GM12873 (cell line): ENCODE data around the gene HSF2.

ENCODE experiments used
- CTCF ChIP-seq: IDR thresholded peaks from 2 replicates; pipeline ENCODE4 v1.5.1; 2012; ENCODE audit warnings: low read depth, mild to moderate bottlenecking, moderate library complexity, low read length, control low read depth; ENCODE audit not compliant: insufficient read depth; ENCODE audit errors: missing control alignments

HSF2 gene

DNA sequence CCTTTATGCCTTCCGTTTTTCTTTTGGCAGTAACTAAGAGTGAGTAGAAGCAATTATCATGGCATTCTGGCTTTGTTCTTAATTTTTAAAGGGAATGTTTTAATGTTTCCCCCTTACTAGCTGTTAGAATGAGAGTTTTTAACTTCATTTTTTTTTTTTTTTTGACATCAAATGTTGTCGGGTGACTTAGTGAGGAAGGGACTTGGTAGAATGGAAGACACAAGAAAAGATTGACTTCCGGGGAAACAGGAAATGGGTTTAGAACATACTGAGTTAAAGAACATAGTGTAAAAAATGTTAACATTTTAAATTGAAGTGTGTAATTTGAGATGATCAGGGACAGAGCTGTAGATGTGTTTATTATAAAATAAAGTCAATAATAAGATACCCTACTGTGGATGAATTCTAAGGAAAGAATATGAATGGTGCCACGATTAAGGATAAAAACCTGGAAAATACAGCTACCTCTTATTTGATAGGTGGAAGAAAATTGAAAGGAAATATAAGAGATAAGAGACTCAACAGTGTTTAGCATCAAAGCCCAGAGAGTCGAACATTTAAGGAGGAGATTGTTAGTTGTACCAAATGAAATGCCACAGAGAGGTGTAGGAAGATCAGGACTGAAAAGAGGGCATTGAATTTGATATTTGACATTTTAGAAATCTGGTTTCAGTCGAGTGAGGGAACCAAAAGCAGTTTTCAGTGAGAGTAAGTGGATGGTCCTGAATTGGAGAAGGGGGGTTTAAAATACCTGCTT, 9.4 kb downstream of the HSF2 start:
- no peak for TF ChIP-seq CTCF

- no peak for TF ChIP-seq CTCF
Observed at GRCh38 chr6:122412001-122412400, 12.5 kb downstream of the HSF2 start.

GRCh38 chr6:122416825-122417224, 17.4 kb downstream of the HSF2 start:
- no peak for TF ChIP-seq CTCF

DNA sequence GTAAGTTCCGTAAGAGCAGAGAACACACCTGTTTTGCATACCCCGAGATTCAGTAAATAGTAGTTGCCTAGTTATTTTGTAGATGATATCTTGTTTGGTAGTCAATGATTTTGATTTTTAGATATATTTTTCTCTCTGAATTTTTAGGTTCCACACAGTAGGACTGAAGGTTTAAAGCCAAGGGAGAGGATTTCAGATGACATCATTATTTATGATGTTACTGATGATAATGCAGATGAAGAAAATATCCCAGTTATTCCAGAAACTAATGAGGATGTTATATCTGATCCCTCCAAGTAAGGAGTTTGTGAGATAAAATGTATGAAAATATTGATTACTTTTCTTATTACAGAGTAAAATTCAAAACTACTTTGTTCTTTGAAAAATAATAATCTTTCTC, 22.6 kb downstream of the HSF2 start:
- TF ChIP-seq CTCF, result no peak

- no peak for TF ChIP-seq CTCF
Observed at GRCh38 chr6:122422614-122423267, 23.3 kb downstream of the HSF2 start.

DNA sequence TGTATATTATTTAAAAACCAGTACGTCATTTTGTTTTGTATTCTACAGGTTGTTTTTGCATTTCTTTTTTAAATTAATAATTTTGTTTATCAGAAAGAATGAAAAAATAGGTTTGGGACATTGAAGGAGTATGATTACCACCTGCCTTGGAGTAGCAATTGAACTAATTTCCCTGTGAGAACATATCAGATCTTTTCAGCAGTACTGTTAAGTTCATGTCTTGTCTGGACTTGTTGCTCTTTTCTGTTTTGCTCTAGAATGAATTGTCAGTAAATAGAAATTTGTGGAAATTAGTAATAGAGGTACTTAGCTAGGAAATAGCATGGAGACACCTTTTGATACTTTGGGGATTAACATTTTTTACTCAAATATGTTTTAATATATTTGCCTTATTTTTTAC, 24.3 kb downstream of the HSF2 start:
- TF ChIP-seq CTCF, result no peak

DNA sequence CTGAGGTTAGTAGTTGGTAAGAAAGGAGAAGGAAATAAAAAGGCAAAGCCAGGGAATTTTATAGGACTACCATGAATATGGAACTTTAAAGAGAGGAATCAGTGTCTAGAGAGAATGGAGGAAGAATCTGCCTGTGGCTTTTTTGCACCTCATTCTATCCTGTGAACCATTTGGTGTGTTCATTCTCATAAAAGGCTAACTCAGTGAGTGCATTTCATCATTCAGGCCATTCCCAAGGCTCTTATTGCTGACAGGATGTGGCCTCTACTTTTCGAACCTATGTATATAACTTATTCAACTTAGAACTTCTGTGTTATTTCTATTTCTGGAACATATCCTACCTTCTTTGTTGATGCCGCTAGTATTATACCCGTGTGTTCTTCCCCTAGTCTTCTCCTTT, 27.1 kb downstream of the HSF2 start:
- TF ChIP-seq CTCF, result no peak
